ENCODE measurements around the gene GALNT17. TPM values are rescaled to one million over a fixed set of nuclear protein-coding genes. Genes with fewer than 3 reads are reported as not detected.

GALNT17 gene
- total RNA-seq, 4 donors from 2014 or later, result 4.4 to 33.8 (median 11.3) TPM

DNA sequence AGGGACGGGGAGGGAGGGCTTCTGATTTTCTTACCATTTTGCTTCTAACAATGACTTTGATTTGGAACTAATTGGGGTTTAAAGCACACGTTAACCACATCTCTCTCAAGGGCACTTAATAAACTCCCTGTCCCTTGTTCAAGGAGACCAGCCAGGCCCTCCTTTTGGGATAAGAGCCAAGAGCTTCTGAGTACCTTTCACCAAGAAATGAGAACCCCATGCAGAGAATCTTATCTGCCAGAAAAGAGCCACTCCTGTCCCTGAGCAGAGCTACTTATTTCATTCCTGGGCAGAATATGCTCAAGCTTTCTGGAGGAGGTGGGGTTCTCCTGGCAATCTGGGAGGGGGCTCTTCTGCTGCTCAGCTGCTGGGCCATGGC lies 574.6 kb downstream of the GALNT17 start:
- Histone ChIP-seq H3K4me3 (no peak overlapping the region), H3K27ac (no peak overlapping the region), H3K27me3 (no peaks in the 10 kb centered on the region), H3K36me3 (no peaks in the 10 kb centered on the region), H3K4me1 (no peaks in the 10 kb centered on the region), H3K9me3 (no peaks in the 10 kb centered on the region)
- intact Hi-C loops (cut with DNase I; ENCODE audit: low total_unique reads), result no loop called here
- TF ChIP-seq POLR2A (IDR thresholded peaks at IDR 0.05), result no peak
- TF ChIP-seq, protein P1, sequence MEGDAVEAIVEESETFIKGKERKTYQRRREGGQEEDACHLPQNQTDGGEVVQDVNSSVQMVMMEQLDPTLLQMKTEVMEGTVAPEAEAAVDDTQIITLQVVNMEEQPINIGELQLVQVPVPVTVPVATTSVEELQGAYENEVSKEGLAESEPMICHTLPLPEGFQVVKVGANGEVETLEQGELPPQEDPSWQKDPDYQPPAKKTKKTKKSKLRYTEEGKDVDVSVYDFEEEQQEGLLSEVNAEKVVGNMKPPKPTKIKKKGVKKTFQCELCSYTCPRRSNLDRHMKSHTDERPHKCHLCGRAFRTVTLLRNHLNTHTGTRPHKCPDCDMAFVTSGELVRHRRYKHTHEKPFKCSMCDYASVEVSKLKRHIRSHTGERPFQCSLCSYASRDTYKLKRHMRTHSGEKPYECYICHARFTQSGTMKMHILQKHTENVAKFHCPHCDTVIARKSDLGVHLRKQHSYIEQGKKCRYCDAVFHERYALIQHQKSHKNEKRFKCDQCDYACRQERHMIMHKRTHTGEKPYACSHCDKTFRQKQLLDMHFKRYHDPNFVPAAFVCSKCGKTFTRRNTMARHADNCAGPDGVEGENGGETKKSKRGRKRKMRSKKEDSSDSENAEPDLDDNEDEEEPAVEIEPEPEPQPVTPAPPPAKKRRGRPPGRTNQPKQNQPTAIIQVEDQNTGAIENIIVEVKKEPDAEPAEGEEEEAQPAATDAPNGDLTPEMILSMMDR (IDR thresholded peaks at IDR 0.05), result no peak
- no peak for DNase-seq

DNA sequence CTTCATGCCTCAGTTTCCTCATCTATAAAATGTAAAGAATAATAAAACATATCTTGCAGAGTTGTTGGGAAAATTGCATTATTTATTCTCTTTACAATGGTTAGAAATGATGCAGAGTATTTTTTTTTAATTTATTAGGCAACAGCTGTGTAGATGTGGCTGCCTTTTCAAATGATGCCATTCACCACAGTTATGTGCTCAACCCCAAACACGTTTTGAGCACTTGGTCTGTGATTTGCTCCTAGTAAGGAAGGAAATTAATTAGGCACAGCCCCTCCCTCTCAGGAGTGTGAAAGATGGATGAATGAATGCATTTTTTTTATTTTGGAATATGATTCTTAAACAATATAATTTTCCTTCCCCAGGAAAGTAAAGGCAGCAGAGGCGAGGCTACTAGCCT lies 575.1 kb downstream of the GALNT17 start:
- no peak overlapping the region for H3K4me3 ChIP-seq
- no peak overlapping the region for H3K27ac ChIP-seq
- H3K27me3 ChIP-seq, result no peaks in the 10 kb centered on the region
- H3K36me3 ChIP-seq, result no peaks in the 10 kb centered on the region
- no peaks in the 10 kb centered on the region for H3K9me3 ChIP-seq
- no peaks in the 10 kb centered on the region for H3K4me1 ChIP-seq
- intact Hi-C loops (cut with DNase I; ENCODE audit: low total_unique reads), result no loop called here
- no peak for TF ChIP-seq POLR2A (IDR thresholded peaks at IDR 0.05)
- TF ChIP-seq, protein P1 (IDR thresholded peaks at IDR 0.05), result no peak
- no peak for DNase-seq

DNA sequence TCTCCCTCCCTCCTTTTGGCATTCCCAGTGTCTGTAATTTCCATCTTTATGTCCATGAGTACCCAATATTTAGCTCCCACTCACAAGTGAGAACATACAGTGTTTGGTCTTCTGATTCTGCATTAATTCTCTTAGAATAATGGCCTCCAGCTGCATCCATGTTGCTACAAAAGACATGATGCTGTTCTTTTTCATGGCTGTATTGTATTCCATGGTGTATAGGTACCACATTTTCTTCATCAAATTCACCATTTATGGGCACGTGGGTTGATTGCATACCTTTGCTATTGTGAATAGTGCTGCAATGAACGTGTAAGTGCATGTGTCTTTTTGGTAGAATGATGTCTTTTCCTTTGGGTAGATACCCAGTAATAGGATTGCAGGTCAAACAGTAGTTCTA lies 576.8 kb downstream of the GALNT17 start:
- Histone ChIP-seq H3K27ac (no peak overlapping the region), H3K9me3 (no peaks in the 10 kb centered on the region), H3K27me3 (no peaks in the 10 kb centered on the region), H3K4me1 (no peaks in the 10 kb centered on the region), H3K4me3 (no peak overlapping the region), H3K36me3 (no peaks in the 10 kb centered on the region)
- TF ChIP-seq POLR2A (IDR thresholded peaks at IDR 0.05), result no peak
- TF ChIP-seq, protein P1 (IDR thresholded peaks at IDR 0.05), result no peak
- intact Hi-C loops (cut with DNase I; ENCODE audit: low total_unique reads), result no loop called here
- DNase-seq, result no peak

DNA sequence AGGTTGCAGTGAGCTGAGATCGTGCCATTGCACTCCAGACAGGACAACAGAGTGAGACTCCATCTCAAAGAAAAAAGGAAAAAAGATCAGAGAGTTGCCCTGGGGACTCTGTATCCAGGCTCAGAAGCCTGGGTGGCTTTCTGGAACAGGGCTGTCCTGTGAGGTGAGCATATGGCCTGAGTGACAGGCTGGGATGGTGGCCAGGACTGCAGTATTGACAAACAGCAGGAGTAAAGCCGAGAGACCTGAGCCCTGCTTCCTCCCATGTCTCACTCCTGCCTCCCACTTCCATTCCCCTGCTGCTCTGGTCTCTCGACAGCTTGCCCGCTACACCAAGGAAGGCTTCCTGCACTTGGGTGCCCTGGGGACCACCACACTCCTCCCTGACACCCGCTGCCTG lies 578.5 kb downstream of the GALNT17 start:
- H3K9me3 ChIP-seq, result no peaks in the 10 kb centered on the region
- intact Hi-C loops (cut with DNase I; ENCODE audit: low total_unique reads), result no loop called here
- TF ChIP-seq, protein P1 (IDR thresholded peaks at IDR 0.05), result no peak
- no peak for TF ChIP-seq POLR2A (IDR thresholded peaks at IDR 0.05)
- no peak overlapping the region for H3K4me3 ChIP-seq
- H3K27me3 ChIP-seq, result no peaks in the 10 kb centered on the region
- no peaks in the 10 kb centered on the region for H3K36me3 ChIP-seq
- H3K27ac ChIP-seq, result no peak overlapping the region
- no peak for DNase-seq
- H3K4me1 ChIP-seq, result no peaks in the 10 kb centered on the region

DNA sequence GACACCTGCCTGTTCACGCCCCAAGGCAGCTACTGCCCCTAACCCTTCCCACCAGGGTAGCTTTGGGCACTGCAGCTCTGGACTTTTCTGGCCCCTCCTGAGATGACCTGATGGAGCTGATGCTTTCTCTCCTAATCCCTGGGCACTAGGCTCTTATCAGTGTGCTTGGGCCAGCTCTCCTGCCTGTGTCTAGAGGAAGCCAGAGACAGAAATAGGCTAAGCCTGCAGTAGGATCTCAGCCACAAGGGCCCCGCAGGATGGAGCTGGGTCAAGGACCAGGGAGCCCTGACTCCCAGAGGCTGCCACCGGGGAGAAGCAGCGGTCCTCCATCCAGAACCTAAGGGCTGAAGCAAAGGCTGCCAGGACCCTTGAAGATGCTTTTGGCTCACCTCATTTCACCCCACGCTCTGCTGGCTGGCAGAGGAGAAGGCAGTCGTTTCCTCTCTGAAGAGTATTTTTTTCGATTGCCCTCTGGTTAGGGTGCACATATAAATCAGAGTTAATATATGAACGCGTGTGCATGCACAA lies 580.8 kb downstream of the GALNT17 start:
- Histone ChIP-seq H3K36me3 (no peaks in the 10 kb centered on the region), H3K27me3 (no peaks in the 10 kb centered on the region), H3K4me3 (no peak overlapping the region), H3K27ac (no peak overlapping the region), H3K4me1 (no peaks in the 10 kb centered on the region), H3K9me3 (no peaks in the 10 kb centered on the region)
- TF ChIP-seq, protein P1 (IDR thresholded peaks at IDR 0.05), result no peak
- no peak for TF ChIP-seq POLR2A (IDR thresholded peaks at IDR 0.05)
- intact Hi-C loops (cut with DNase I; ENCODE audit: low total_unique reads), result no loop called here
- no peak for DNase-seq

Measured in uterus (tissue), 4 donors.